PFSK-1 (cell line): Measurements from ENCODE around the gene MYMX.

ENCODE experiments used
- FOXP2 ChIP-seq: optimal IDR thresholded peaks from 2 replicates; pipeline ENCODE3; 2011; ENCODE audit warnings: borderline replicate concordance, control low read depth, inconsistent platforms; ENCODE audit not compliant: insufficient read depth; ENCODE audit errors: extremely low read length, extremely low read depth
- POLR2AphosphoS5 ChIP-seq: IDR thresholded peaks from 2 replicates; pipeline ENCODE4 v1.6.1; 2012; ENCODE audit warnings: low read depth, mild to moderate bottlenecking, control low read depth, low read length, moderate library complexity
- REST ChIP-seq, 2 experiments: IDR thresholded peaks; 2 replicates each; pipeline versions ENCODE4 v1.6.1 to v1.8.0; 2011 to 2012; ENCODE audit warnings: low read depth in 2 of 2, low read length in 2 of 2, control low read depth in 1 of 2, inconsistent platforms in 1 of 2, mild to moderate bottlenecking in 1 of 2, moderate library complexity in 1 of 2; ENCODE audit not compliant: insufficient read depth in 1 of 2
- SIN3A ChIP-seq: IDR thresholded peaks from 2 replicates; pipeline ENCODE4 v1.6.1; 2012; ENCODE audit warnings: mild to moderate bottlenecking, low read length, moderate library complexity, borderline replicate concordance; ENCODE audit not compliant: insufficient read depth
- TAF1 ChIP-seq: IDR thresholded peaks from 2 replicates; pipeline ENCODE4 v1.6.1; 2012; ENCODE audit warnings: low read length, control low read depth, borderline replicate concordance; ENCODE audit not compliant: insufficient read depth

- TF ChIP-seq SIN3A (no peak), REST (IDR thresholded peaks at IDR 0.05; ENCODE audit: insufficient read depth in 1 of 2, low read depth in 2 of 2, low read length in 2 of 2) (no peak), TAF1 (no peak), POLR2AphosphoS5 (no peak), FOXP2 (no peak)
Measured at GRCh38 chr6:44190715-44191114, 26.0 kb upstream of the MYMX start.
